HepG2 (cell line): ENCODE results near the gene GPR173. TPM values are rescaled to one million over a fixed set of nuclear protein-coding genes. Genes with fewer than 3 reads are reported as not detected.

Source experiments
- ATAC-seq: fragments of 200-7000 bp; cut with Tn5 transposase; 3 replicates; pipeline ENCODE4 v1.9.1; 2020; ENCODE audit warnings: mild to moderate bottlenecking, moderate library complexity
- BruUV-seq: library from RNA; stranded (reverse); fragments of 400-500 nt; replicated peaks from 2 replicates; lab custom pipeline; 2021; lab: Mats Ljungman, UMichigan
- CTCF ChIA-PET: fragments of 300-600 bp; formaldehyde crosslinking; extraction: SDS; loops from one replicate; lab custom pipeline; 2021; ENCODE audit warnings: low total read pairs, inconsistent platforms, low intra/inter-chr PET ratio; lab: Yijun Ruan, JAX
- POLR2A ChIA-PET: fragments of 350-600 bp; sonication (Branson Sonifier 250); formaldehyde crosslinking; loops from one replicate; lab custom pipeline; 2020; ENCODE audit warnings: antibody characterized with exemption, inconsistent platforms; lab: Yijun Ruan, JAX
- DNase-seq: peaks from one replicate; pipeline ENCODE4 v3.0.0-alpha.2; 2015; ENCODE audit warnings: low spot score
- FAIRE-seq: peaks from 3 replicates; lab custom pipeline; 2011; peaks lifted over from hg19 to GRCh38; lab: Jason Lieb, UNC
- H2AFZ ChIP-seq: one replicate; pipeline ENCODE4 v1.6.1; 2011; ENCODE audit warnings: low read length, inconsistent platforms
- H3K27ac ChIP-seq: fragments of 300-600 bp; 3 replicates; pipeline ENCODE4 v1.8.0; 2011; ENCODE audit warnings: mixed run types, mild to moderate bottlenecking, mixed read lengths, low read length, inconsistent platforms; ENCODE audit not compliant: insufficient read depth; ENCODE audit errors: extremely low read length
- H3K27me3 ChIP-seq, 2 experiments: fragments of 200-600 bp in 1 of 2; 2 replicates in 1 of 2; 3 replicates in 1 of 2; pipeline versions ENCODE4 v1.6.0 to v1.8.0; 2011; ENCODE audit warnings: low read length in 2 of 2, mild to moderate bottlenecking in 2 of 2, moderate library complexity in 2 of 2, inconsistent platforms in 1 of 2; ENCODE audit not compliant: insufficient read depth in 2 of 2, control insufficient read depth in 1 of 2
- H3K36me3 ChIP-seq, 2 experiments: fragments of 200-600 bp in 1 of 2; replicated peaks in 1 of 2; 2 replicates in 1 of 2; 3 replicates in 1 of 2; pipeline versions ENCODE4 v1.5.1 to v1.8.0; 2011; ENCODE audit warnings: low read length in 2 of 2, inconsistent platforms in 1 of 2; ENCODE audit not compliant: insufficient read depth in 2 of 2, control insufficient read depth in 1 of 2
- H3K4me1 ChIP-seq: 2 replicates; pipeline ENCODE4 v1.5.1; 2012; ENCODE audit warnings: low read length, inconsistent platforms; ENCODE audit not compliant: insufficient read depth
- H3K4me2 ChIP-seq: 2 replicates; pipeline ENCODE4 v1.6.0; 2011; ENCODE audit warnings: low read depth, low read length, inconsistent platforms
- H3K4me3 ChIP-seq, 3 experiments: fragments of 200-600 bp in 1 of 3; sonication (generic), shearing (Covaris generic) in 1 of 3; replicated peaks in 1 of 3; 2 replicates each; pipeline ENCODE4 v1.5.1; 2011 to 2016; ENCODE audit warnings: low read length in 3 of 3, inconsistent platforms in 2 of 3, low read depth in 2 of 3, mild to moderate bottlenecking in 2 of 3, control low read depth in 1 of 3, mixed read lengths in 1 of 3; ENCODE audit not compliant: insufficient read depth in 1 of 3
- H3K79me2 ChIP-seq: one replicate; pipeline ENCODE4 v1.6.1; 2011; ENCODE audit warnings: low read length, inconsistent platforms; ENCODE audit not compliant: insufficient read depth
- H3K9ac ChIP-seq: 2 replicates; pipeline ENCODE4 v1.6.0; 2011; ENCODE audit warnings: mild to moderate bottlenecking, low read depth, low read length, inconsistent platforms; ENCODE audit not compliant: insufficient read depth
- H3K9me3 ChIP-seq: 2 replicates; pipeline ENCODE4 v1.5.1; 2012; ENCODE audit warnings: mild to moderate bottlenecking, low read length
- H4K20me1 ChIP-seq: 2 replicates; pipeline ENCODE4 v1.6.0; 2011; ENCODE audit warnings: inconsistent platforms, mild to moderate bottlenecking, low read length, moderate library complexity; ENCODE audit not compliant: insufficient read depth
- FOXJ3 ChIP-seq: sonication (generic); formaldehyde crosslinking; IDR thresholded peaks from 2 replicates; pipeline ENCODE4 v1.4.0; 2020; ENCODE audit warnings: missing genetic modification reagents, mild to moderate bottlenecking, borderline replicate concordance
- HDAC1 ChIP-seq: sonication (generic); formaldehyde crosslinking; IDR thresholded peaks from 2 replicates; pipeline ENCODE4 v1.5.1; 2020; ENCODE audit warnings: mild to moderate bottlenecking, missing genetic modification reagents
- KAT2B ChIP-seq: fragments of 150-350 bp; IDR thresholded peaks from 2 replicates; pipeline ENCODE4 v1.6.1; 2014; ENCODE audit warnings: low read depth, low read length, borderline replicate concordance
- KDM5B ChIP-seq: sonication (generic); formaldehyde crosslinking; IDR thresholded peaks from 2 replicates; pipeline ENCODE4 v1.4.0; 2020; ENCODE audit warnings: missing genetic modification reagents, mild to moderate bottlenecking, borderline replicate concordance
- MYC ChIP-seq: sonication (generic); formaldehyde crosslinking; IDR thresholded peaks from 2 replicates; pipeline ENCODE4 v1.9.0; 2021; ENCODE audit warnings: missing genetic modification reagents, borderline replicate concordance
- POLR2A ChIP-seq, 2 experiments: IDR thresholded peaks; 2 replicates each; pipeline ENCODE4 v1.6.1; 2011; ENCODE audit warnings: low read depth in 2 of 2, low read length in 2 of 2, mild to moderate bottlenecking in 1 of 2, moderate library complexity in 1 of 2; ENCODE audit not compliant: insufficient read depth in 1 of 2
- POLR2AphosphoS5 ChIP-seq: IDR thresholded peaks from 2 replicates; pipeline ENCODE4 v1.6.1; 2012; ENCODE audit warnings: low read depth, low read length
- SETDB1 ChIP-seq: sonication (generic); formaldehyde crosslinking; IDR thresholded peaks from 2 replicates; pipeline ENCODE4 v1.5.1; 2020; ENCODE audit warnings: missing genetic modification reagents, mild to moderate bottlenecking, borderline replicate concordance
- SMC3 ChIP-seq: IDR thresholded peaks from 2 replicates; pipeline ENCODE4 v1.6.1; 2011; ENCODE audit warnings: low read length, improper control_type of control experiment
- STAG1 ChIP-seq: sonication (generic); formaldehyde crosslinking; IDR thresholded peaks from 2 replicates; pipeline ENCODE4 v1.4.0; 2020; ENCODE audit warnings: missing genetic modification reagents
- ZFP36 ChIP-seq: fragments of 150-350 bp; IDR thresholded peaks from 2 replicates; pipeline ENCODE4 v1.6.1; 2018; ENCODE audit warnings: borderline replicate concordance, low read length, low read depth; ENCODE audit not compliant: partially characterized antibody
- ZMYM3 ChIP-seq: sonication (generic); formaldehyde crosslinking; IDR thresholded peaks from 2 replicates; pipeline ENCODE4 v1.5.1; 2020; ENCODE audit warnings: mild to moderate bottlenecking, missing genetic modification reagents
- ZNF564 ChIP-seq: sonication (generic); formaldehyde crosslinking; IDR thresholded peaks from 2 replicates; pipeline ENCODE4 v1.8.1; 2023; ENCODE audit warnings: mild to moderate bottlenecking, missing genetic modification reagents
- ZNF652 ChIP-seq: IDR thresholded peaks from 2 replicates; pipeline ENCODE4 v1.6.1; 2016; ENCODE audit warnings: low read depth, borderline replicate concordance
- ZNF768 ChIP-seq: sonication (generic); formaldehyde crosslinking; IDR thresholded peaks from 2 replicates; pipeline ENCODE4 v1.4.0; 2020; ENCODE audit warnings: missing genetic modification reagents
- WGBS: methylation state at CpG from one replicate; pipeline ENCODE4 v1.1.6; 2017; ENCODE audit warnings: low lambda C conversion rate; 5-methylcytosine and 5-hydroxymethylcytosine counted together
- in situ Hi-C: cut with HindIII; loops from 2 replicates; pipeline ENCODE4 v1.10.0; 2017; ENCODE audit warnings: low pct_unique_long_range_greater_than_20kb; ENCODE audit not compliant: extremely low pct_ligation_motif_present
- intact Hi-C: fragments of 100-400 bp; cut with micrococcal nuclease; formaldehyde crosslinking; loops from one replicate; pipeline ENCODE4 v1.10.0; 2022; ENCODE audit not compliant: unreplicated experiment
- polyA plus RNA-seq, 8 experiments: library from polyadenylated mRNA; depleted of rRNA in 3 of 8; stranded (reverse) in 7 of 8; unstranded in 1 of 8; fragments of >200 nt; fragmentation: Illumina TruSeq in 4 of 8; extraction: Trizol in 4 of 8; gene quantifications; 2 replicates each; pipeline versions ENCODE4 v1.2.1 to v1.2.3, GENCODE V29; 2011 to 2016; ENCODE audit warnings: low read depth in 4 of 8, missing spikeins in 1 of 8, mixed read lengths in 1 of 8; ENCODE audit not compliant: insufficient read depth in 1 of 8
- total RNA-seq, 5 experiments: library from RNA; depleted of rRNA; stranded (reverse); fragments of >200 nt; fragmentation: Illumina TruSeq; extraction: Trizol; gene quantifications; 2 replicates each; pipeline ENCODE4 v1.2.3, GENCODE V29; 2016; ENCODE audit warnings: low read depth in 1 of 5
- TF ChIP-seq, protein P1 (sequence below), 2 experiments: sonication (generic) in 1 of 2; formaldehyde crosslinking in 1 of 2; IDR thresholded peaks; 2 replicates each; pipeline versions ENCODE4 v1.4.0 to v1.6.1; 2018 to 2020; ENCODE audit warnings: missing genetic modification reagents in 2 of 2, borderline replicate concordance in 1 of 2, low read depth in 1 of 2, mild to moderate bottlenecking in 1 of 2, missing biosample characterization in 1 of 2
- TF ChIP-seq, protein P2 (sequence below): sonication (generic); formaldehyde crosslinking; IDR thresholded peaks from 2 replicates; pipeline ENCODE4 v1.4.0; 2020; ENCODE audit warnings: missing genetic modification reagents
- TF ChIP-seq, protein P3 (sequence below): sonication (generic); formaldehyde crosslinking; IDR thresholded peaks from 2 replicates; pipeline ENCODE4 v1.4.0; 2020; ENCODE audit warnings: mild to moderate bottlenecking, missing genetic modification reagents
- TF ChIP-seq, protein P4 (sequence below): sonication (generic); formaldehyde crosslinking; IDR thresholded peaks from 2 replicates; pipeline ENCODE4 v1.5.0; 2020; ENCODE audit warnings: mild to moderate bottlenecking, missing genetic modification reagents, moderate library complexity

GPR173 gene
- total and polyA plus RNA-seq, 2 of the 13 experiments (the other 11 are each of a cell fraction or from before 2014, with no cell fraction given) = 0.04 TPM; not detected in 1

DNA sequence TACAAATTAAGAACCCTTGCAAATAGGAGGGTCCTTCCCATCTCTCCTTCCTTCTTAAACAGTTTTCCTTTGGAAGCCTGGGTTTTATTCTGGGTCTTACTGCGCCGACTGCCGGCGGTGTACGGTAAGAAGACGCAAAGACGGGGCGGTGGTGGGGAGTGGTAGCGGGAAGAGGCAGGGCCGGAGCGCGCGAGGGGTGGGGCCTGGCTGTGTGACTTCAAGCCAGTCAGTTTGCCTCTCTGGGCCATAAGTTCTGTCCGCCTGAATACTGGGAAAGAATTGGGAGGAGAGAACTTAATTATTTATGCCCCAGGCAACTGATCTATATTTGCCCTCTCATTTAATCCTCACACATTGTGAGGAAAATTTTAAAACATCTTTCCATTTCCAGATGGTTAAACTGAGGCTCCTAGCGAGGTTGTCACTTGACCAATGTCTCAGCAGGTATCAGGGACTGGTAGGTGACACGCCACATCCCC is 44.6 kb downstream of the GPR173 start:
- Histone ChIP-seq H3K36me3 (no peaks in the 10 kb centered on the region), H3K4me2 (peak overlapping the region; percentile 82), H3K4me1 (0 out of 2 replicates have a peak, but pooled peaks cover 5% of the 10 kb centered on the region), H3K9ac (peak overlapping the region; percentile 41; the same call in 1 of the 2 replicates), H3K79me2 (peaks cover 10% of the 10 kb centered on the region), H2AFZ (no peak overlapping the region), H3K9me3 (no peaks in the 10 kb centered on the region), H3K27me3 (no peaks in the 10 kb centered on the region; a peak in 1 of 5 replicates), H3K4me3 (peak overlapping the region; percentile 19 to 80 (median 52); a peak in 4 of 6 replicates), H3K27ac (peak overlapping the region; percentile 90), H4K20me1 (no peaks in the 10 kb centered on the region)
- peak; percentile 56 for FAIRE-seq
- in situ Hi-C loops (no loop called here), intact Hi-C loops (loop anchor here (1.0 kb wide), 1 partner anchor 22 kb away; no protein-coding TSS in a partner anchor)
- ChIA-PET CTCF (interaction anchor here (1.6 kb wide), 1 partner anchor 22 kb away, joined by 10 read pairs; no protein-coding TSS in a partner anchor), POLR2A (no interaction called here)
- DNase-seq = peak; percentile 58
- WGBS = 0% methylated on average over 3 of the region's 16 CpGs
- no TSS peak for BruUV-seq
- peak; percentile 80 for ATAC-seq
- TF ChIP-seq ZMYM3 (CRISPR knock-in tag) (0 out of 2 replicates have a peak, but pooled peaks have one; percentile 11), SMC3 (0 out of 2 replicates have a peak, but pooled peaks have one; percentile 20), SETDB1 (no peak), ZFP36 (peak; percentile 86), POLR2AphosphoS5 (no peak), ZNF652 (CRISPR knock-in tag) (no peak), ZNF768 (peak; percentile 99), STAG1 (CRISPR knock-in tag) (peak; percentile 57), MYC (no peak), POLR2A (IDR thresholded peaks at IDR 0.05; ENCODE audit: insufficient read depth in 1 of 2, low read depth in 2 of 2, low read length in 2 of 2) (no peak), ZNF564 (CRISPR knock-in tag) (0 out of 2 replicates have a peak, but pooled peaks have one; percentile 13), KDM5B (CRISPR knock-in tag) (0 out of 2 replicates have a peak, but pooled peaks have one; percentile 23), KAT2B (no peak), FOXJ3 (CRISPR knock-in tag) (no peak), HDAC1 (peak; percentile 43; the same call in 1 of the 2 replicates)
- TF ChIP-seq, protein P1, sequence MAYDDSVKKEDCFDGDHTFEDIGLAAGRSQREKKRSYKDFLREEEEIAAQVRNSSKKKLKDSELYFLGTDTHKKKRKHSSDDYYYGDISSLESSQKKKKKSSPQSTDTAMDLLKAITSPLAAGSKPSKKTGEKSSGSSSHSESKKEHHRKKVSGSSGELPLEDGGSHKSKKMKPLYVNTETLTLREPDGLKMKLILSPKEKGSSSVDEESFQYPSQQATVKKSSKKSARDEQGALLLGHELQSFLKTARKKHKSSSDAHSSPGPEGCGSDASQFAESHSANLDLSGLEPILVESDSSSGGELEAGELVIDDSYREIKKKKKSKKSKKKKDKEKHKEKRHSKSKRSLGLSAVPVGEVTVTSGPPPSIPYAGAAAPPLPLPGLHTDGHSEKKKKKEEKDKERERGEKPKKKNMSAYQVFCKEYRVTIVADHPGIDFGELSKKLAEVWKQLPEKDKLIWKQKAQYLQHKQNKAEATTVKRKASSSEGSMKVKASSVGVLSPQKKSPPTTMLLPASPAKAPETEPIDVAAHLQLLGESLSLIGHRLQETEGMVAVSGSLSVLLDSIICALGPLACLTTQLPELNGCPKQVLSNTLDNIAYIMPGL (CRISPR knock-in tag; IDR thresholded peaks at IDR 0.05; ENCODE audit: borderline replicate concordance in 1 of 2, low read depth in 1 of 2) = peak in 1 of 2 experiments; percentile 42; a peak in 1 of 4 replicates
- TF ChIP-seq, protein P2, sequence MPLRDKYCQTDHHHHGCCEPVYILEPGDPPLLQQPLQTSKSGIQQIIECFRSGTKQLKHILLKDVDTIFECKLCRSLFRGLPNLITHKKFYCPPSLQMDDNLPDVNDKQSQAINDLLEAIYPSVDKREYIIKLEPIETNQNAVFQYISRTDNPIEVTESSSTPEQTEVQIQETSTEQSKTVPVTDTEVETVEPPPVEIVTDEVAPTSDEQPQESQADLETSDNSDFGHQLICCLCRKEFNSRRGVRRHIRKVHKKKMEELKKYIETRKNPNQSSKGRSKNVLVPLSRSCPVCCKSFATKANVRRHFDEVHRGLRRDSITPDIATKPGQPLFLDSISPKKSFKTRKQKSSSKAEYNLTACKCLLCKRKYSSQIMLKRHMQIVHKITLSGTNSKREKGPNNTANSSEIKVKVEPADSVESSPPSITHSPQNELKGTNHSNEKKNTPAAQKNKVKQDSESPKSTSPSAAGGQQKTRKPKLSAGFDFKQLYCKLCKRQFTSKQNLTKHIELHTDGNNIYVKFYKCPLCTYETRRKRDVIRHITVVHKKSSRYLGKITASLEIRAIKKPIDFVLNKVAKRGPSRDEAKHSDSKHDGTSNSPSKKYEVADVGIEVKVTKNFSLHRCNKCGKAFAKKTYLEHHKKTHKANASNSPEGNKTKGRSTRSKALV (CRISPR knock-in tag) = no peak
- TF ChIP-seq, protein P3, sequence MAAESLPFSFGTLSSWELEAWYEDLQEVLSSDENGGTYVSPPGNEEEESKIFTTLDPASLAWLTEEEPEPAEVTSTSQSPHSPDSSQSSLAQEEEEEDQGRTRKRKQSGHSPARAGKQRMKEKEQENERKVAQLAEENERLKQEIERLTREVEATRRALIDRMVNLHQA (CRISPR knock-in tag) = no peak
- TF ChIP-seq, protein P4, sequence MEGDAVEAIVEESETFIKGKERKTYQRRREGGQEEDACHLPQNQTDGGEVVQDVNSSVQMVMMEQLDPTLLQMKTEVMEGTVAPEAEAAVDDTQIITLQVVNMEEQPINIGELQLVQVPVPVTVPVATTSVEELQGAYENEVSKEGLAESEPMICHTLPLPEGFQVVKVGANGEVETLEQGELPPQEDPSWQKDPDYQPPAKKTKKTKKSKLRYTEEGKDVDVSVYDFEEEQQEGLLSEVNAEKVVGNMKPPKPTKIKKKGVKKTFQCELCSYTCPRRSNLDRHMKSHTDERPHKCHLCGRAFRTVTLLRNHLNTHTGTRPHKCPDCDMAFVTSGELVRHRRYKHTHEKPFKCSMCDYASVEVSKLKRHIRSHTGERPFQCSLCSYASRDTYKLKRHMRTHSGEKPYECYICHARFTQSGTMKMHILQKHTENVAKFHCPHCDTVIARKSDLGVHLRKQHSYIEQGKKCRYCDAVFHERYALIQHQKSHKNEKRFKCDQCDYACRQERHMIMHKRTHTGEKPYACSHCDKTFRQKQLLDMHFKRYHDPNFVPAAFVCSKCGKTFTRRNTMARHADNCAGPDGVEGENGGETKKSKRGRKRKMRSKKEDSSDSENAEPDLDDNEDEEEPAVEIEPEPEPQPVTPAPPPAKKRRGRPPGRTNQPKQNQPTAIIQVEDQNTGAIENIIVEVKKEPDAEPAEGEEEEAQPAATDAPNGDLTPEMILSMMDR = peak; percentile 71
